MV-4-11 (cell line): ENCODE measurements around the gene PGS1.

Experiments used
- DNase-seq: peaks from one replicate; lab custom pipeline; 2025; lab: John Stamatoyannopoulos, UW

The PGS1 gene

GRCh38 chr17:78409191-78409928 is 30.9 kb downstream of the PGS1 start:
- no peak for DNase-seq

- no peak for DNase-seq
These were observed 32.9 kb downstream of the PGS1 start for GRCh38 chr17:78411241-78411857.

- peak; percentile 69 for DNase-seq
These were observed 34.0 kb downstream of the PGS1 start for GRCh38 chr17:78412403-78412802.

- DNase-seq = peak; percentile 8
These were observed 36.0 kb downstream of the PGS1 start for GRCh38 chr17:78414178-78415162.

GRCh38 chr17:78415821-78416711 is 37.6 kb downstream of the PGS1 start:
- no peak for DNase-seq

- DNase-seq = peak; percentile 66
These were observed 38.5 kb downstream of the PGS1 start for GRCh38 chr17:78416791-78417530.

GRCh38 chr17:78417531-78417909 is 39.1 kb downstream of the PGS1 start:
- DNase-seq = no peak

GRCh38 chr17:78418326-78419026 is 40.0 kb downstream of the PGS1 start:
- DNase-seq = no peak

- no peak for DNase-seq
These were observed 41.7 kb downstream of the PGS1 start for GRCh38 chr17:78419970-78420815.

GRCh38 chr17:78421084-78421533 is 42.7 kb downstream of the PGS1 start:
- no peak for DNase-seq

- peak; percentile 57 for DNase-seq
These were observed 43.3 kb downstream of the PGS1 start for GRCh38 chr17:78421534-78422266.

GRCh38 chr17:78422267-78422605 is 43.8 kb downstream of the PGS1 start:
- DNase-seq = no peak

GRCh38 chr17:78422872-78423588 is 44.6 kb downstream of the PGS1 start:
- no peak for DNase-seq

- DNase-seq = peak; percentile 41
These were observed 45.7 kb downstream of the PGS1 start for GRCh38 chr17:78423961-78424675.

- peak; percentile 18 for DNase-seq
These were observed 47.0 kb downstream of the PGS1 start for GRCh38 chr17:78425429-78425828.

- DNase-seq = no peak
These were observed 47.9 kb downstream of the PGS1 start for GRCh38 chr17:78426293-78426879.

GRCh38 chr17:78427140-78427539 is 48.7 kb downstream of the PGS1 start:
- DNase-seq = no peak
